ENCODE data around the gene HTR3E. TPM values are rescaled to one million over a fixed set of nuclear protein-coding genes. Genes with fewer than 3 reads are reported as not detected.
"Not testable (repeated sequence)": the region's sequence is repeated elsewhere in the genome, so short reads cannot be mapped to it uniquely, and the experiment has no call there.

The HTR3E gene, protein sequence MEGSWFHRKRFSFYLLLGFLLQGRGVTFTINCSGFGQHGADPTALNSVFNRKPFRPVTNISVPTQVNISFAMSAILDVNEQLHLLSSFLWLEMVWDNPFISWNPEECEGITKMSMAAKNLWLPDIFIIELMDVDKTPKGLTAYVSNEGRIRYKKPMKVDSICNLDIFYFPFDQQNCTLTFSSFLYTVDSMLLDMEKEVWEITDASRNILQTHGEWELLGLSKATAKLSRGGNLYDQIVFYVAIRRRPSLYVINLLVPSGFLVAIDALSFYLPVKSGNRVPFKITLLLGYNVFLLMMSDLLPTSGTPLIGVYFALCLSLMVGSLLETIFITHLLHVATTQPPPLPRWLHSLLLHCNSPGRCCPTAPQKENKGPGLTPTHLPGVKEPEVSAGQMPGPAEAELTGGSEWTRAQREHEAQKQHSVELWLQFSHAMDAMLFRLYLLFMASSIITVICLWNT
- total RNA-seq: not detected

DNA sequence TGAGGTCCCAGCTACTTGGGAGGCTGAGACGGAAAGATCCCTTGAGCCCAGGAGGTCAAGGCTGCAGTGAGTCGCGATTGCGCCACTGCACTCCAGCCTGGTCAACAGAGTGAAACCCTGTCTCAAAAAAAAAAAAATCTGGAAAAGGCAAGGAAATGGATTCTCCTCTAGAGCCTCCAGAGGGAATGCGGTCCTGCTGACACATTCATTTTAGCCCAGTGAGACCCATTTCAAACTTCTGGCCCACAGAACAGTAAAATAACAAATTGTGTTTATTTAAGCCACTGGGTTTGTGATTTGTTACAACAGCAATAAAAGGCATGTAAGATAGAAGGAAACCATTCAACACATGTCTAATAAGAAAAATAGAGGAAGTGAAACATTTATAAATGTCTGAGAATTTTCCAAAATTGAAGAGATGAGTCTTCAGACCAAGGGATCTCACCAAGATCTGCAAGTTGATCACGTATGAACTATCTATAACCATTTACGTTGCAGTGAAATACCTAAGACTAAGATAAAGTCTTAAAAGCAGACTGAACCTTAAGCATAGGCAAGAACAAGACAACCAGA is at the start of gene HTR3E:
Gene HTR3E, plus strand, starts transcription at position 254 of the 573 bp plus-strand sequence. CDS start 466 bp downstream, outside the sequence.
- no peak within 1 kb of the TSS for H3K27ac Mint-ChIP-seq
- CTCF ChIA-PET: interaction anchor here (1.2 kb wide), 1 partner anchor 201 kb away, joined by 3 read pairs; no protein-coding TSS in a partner anchor
- DNase-seq (no peak), ATAC-seq (no peak)
- H3K4me3 Mint-ChIP-seq: no peak within 1 kb of the TSS
- peaks cover 5% of the 10 kb centered on the region for H3K27me3 Mint-ChIP-seq (ENCODE audit: low read depth)
- no peaks in the 10 kb centered on the region for H3K4me1 Mint-ChIP-seq (ENCODE audit: low read depth)
- peaks cover 9% of the 10 kb centered on the region for H3K9me3 Mint-ChIP-seq (ENCODE audit: insufficient read depth)
- H3K36me3 Mint-ChIP-seq (ENCODE audit: low read depth): peaks cover 2% of the 10 kb centered on the region
- POLR2A ChIA-PET: no interaction called here

DNA sequence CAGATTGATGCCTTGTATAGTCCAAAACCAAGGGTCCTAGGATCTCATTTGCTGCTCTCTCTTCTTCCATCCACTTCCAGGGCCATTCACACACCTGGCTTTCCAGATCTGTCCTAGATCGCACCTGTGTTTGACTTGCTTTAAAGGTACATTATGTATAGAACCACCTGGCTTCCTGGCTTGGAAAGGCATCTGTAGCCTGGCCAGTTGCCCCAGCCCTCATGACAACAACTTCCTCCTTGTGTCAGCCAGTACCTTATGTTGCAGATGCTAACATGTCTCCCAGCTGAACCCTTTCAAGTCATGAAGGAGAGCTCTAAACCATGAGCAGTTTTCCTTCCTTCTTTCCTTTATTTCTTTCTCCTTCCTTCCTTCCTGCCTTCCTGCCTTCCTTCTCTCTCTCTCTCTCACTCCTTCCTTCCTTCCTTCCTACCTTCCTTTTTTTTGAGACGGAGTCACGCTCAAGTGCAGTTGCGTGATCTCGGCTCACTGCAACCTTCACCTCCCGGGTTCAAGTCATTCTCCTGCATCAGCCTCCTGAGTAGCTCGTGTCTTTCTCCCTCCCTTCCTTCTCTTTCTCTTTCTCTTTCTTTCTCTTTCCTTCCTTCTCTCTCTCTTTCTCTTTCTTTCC is 46.5 kb upstream of the HTR3E start:
- ChIA-PET POLR2A (no interaction called here), CTCF (no interaction called here)
- no peaks in the 10 kb centered on the region for H3K4me1 Mint-ChIP-seq (ENCODE audit: low read depth)
- no peaks in the 10 kb centered on the region for H3K9me3 Mint-ChIP-seq (ENCODE audit: insufficient read depth)
- no peak for DNase-seq
- no peaks in the 10 kb centered on the region for H3K36me3 Mint-ChIP-seq (ENCODE audit: low read depth)
- no peak overlapping the region for H3K27ac Mint-ChIP-seq
- H3K27me3 Mint-ChIP-seq (ENCODE audit: low read depth): peaks cover 7% of the 10 kb centered on the region
- H3K4me3 Mint-ChIP-seq: no peak overlapping the region
- no peak for ATAC-seq

DNA sequence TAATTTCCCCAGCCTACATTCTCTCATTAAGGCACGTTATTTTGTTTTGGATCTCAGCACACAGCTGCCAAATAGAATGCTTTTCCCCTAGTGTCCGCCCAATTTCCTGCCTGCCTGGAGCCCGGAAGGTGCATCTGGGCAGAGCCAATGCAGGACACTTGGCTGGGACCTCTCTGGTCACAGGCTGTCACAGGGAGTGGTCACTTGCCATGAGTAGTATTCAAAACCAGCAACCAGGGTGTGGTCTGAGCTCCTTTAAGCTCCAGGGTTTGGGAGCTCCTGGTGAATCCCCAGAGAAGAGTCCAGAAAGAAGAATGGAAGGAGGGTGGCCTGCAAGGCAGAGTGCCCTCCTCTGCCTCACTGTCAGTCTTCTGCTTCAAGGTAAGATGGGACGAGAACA is 44.1 kb upstream of the HTR3E start, which contains the start of gene HTR3C:
Gene HTR3C, plus strand, starts transcription at position 281 of the 400 bp plus-strand sequence. Its CDS starts 34 bp downstream, at position 315.
- CTCF ChIA-PET: no interaction called here
- POLR2A ChIA-PET: no interaction called here
- no peak within 1 kb of the TSS for H3K27ac Mint-ChIP-seq
- no peaks in the 10 kb centered on the region for H3K36me3 Mint-ChIP-seq (ENCODE audit: low read depth)
- ATAC-seq (no peak), DNase-seq (no peak)
- H3K4me1 Mint-ChIP-seq (ENCODE audit: low read depth): no peaks in the 10 kb centered on the region
- H3K9me3 Mint-ChIP-seq (ENCODE audit: insufficient read depth): no peaks in the 10 kb centered on the region
- H3K27me3 Mint-ChIP-seq (ENCODE audit: low read depth): peaks cover 7% of the 10 kb centered on the region
- H3K4me3 Mint-ChIP-seq: no peak within 1 kb of the TSS

DNA sequence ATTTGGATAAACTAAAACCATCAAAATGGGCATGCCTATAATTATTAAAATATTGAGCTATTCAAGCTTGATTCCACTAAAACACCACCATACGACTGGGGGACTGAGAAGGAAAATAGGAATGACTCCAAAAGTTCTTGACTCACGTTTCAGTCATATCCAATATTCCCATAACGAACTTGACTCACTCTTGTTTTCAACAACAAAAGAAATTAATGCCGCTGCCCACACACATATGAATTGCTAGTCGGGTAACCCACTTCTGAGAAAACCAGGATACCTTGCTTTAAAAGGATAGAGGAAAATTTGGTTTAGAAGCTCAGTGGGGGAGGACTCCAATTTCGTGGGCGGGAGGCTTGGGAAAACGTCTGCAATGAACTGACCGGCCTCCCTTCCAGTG is 38.8 kb upstream of the HTR3E start:
- H3K27ac Mint-ChIP-seq: no peak overlapping the region
- POLR2A ChIA-PET: no interaction called here

DNA sequence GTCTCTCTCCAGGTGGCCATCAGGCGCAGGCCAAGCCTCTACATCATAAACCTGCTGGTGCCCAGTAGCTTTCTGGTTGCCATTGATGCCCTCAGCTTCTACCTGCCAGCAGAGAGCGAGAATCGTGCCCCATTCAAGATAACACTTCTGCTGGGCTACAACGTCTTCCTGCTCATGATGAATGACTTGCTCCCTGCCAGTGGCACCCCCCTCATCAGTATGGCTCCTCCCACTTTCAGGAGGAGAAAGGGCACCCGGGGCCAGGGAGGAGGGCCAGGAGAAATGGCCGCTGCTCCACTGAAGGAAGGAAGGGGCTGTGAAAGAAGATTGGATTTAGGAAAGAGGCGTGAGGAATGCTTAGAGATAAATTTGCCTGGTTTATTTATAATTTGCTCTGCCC is 37.4 kb upstream of the HTR3E start:
- Mint-ChIP-seq H3K4me3 (no peak overlapping the region), H3K4me1 (ENCODE audit: low read depth) (no peaks in the 10 kb centered on the region), H3K27ac (no peak overlapping the region), H3K36me3 (ENCODE audit: low read depth) (no peaks in the 10 kb centered on the region), H3K27me3 (ENCODE audit: low read depth) (peaks cover 3% of the 10 kb centered on the region), H3K9me3 (ENCODE audit: insufficient read depth) (no peaks in the 10 kb centered on the region)
- POLR2A ChIA-PET: no interaction called here
- CTCF ChIA-PET: no interaction called here
- ATAC-seq (no peak), DNase-seq (no peak)

More for the DNA sequence above, 38.8 kb upstream of the HTR3E start:
- DNase-seq (no peak), ATAC-seq (no peak)
- Mint-ChIP-seq H3K4me1 (ENCODE audit: low read depth) (no peaks in the 10 kb centered on the region), H3K36me3 (ENCODE audit: low read depth) (no peaks in the 10 kb centered on the region), H3K27me3 (ENCODE audit: low read depth) (peaks cover 3% of the 10 kb centered on the region), H3K9me3 (ENCODE audit: insufficient read depth) (no peaks in the 10 kb centered on the region), H3K4me3 (no peak overlapping the region)
- CTCF ChIA-PET: interaction anchor here (1.5 kb wide), 1 partner anchor 162 kb away, joined by 3 read pairs; no protein-coding TSS in a partner anchor

DNA sequence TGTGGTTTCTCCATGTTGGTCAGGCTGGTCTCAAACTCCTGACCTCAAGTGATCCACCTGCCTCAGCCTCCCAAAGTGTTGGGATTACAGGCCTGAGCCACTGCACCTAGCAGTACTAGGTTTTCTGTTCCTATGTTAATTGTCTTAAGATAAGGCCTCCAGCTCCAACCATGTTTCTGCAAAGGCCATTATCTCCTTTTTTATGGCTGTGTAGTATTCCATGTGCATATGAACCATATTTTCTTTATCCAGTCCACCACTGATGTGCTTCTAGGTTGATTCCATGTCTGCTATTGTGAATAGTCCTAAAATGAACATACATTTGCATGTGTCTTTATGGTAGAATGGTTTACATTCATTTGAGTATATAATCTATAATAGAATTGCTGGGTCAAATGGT is 34.2 kb upstream of the HTR3E start:
- Mint-ChIP-seq H3K4me1 (ENCODE audit: low read depth) (no peaks in the 10 kb centered on the region), H3K27me3 (ENCODE audit: low read depth) (peaks cover 3% of the 10 kb centered on the region), H3K4me3 (no peak overlapping the region), H3K36me3 (ENCODE audit: low read depth) (no peaks in the 10 kb centered on the region), H3K9me3 (ENCODE audit: insufficient read depth) (no peaks in the 10 kb centered on the region), H3K27ac (no peak overlapping the region)
- POLR2A ChIA-PET: no interaction called here
- CTCF ChIA-PET: no interaction called here
- DNase-seq: no peak
- ATAC-seq: no peak

DNA sequence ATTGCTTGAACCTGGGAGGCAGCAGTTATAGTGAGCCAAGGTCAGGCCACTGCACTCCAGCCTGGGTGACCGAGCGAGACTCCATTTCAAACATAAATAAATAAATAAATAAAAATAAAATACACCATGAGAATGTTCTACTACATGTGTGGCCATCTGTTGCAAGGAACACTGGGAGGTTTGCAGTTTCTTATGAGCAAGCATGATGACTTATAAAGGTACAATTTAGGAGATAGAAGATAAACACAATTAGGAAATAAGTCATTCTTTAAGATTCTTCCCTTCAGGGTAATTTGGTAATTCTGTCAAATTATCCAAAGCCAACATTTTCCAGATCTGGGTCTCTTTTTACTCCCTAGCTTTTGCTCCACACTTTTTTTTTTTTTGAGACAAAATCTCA is 30.7 kb upstream of the HTR3E start:
- no peak overlapping the region for H3K27ac Mint-ChIP-seq
- H3K4me3 Mint-ChIP-seq: no peak overlapping the region
- H3K27me3 Mint-ChIP-seq (ENCODE audit: low read depth): peaks cover 3% of the 10 kb centered on the region
- POLR2A ChIA-PET: no interaction called here
- no peak for DNase-seq
- no peaks in the 10 kb centered on the region for H3K36me3 Mint-ChIP-seq (ENCODE audit: low read depth)
- no peaks in the 10 kb centered on the region for H3K9me3 Mint-ChIP-seq (ENCODE audit: insufficient read depth)
- no peak for ATAC-seq
- H3K4me1 Mint-ChIP-seq (ENCODE audit: low read depth): no peaks in the 10 kb centered on the region
- CTCF ChIA-PET: no interaction called here

DNA sequence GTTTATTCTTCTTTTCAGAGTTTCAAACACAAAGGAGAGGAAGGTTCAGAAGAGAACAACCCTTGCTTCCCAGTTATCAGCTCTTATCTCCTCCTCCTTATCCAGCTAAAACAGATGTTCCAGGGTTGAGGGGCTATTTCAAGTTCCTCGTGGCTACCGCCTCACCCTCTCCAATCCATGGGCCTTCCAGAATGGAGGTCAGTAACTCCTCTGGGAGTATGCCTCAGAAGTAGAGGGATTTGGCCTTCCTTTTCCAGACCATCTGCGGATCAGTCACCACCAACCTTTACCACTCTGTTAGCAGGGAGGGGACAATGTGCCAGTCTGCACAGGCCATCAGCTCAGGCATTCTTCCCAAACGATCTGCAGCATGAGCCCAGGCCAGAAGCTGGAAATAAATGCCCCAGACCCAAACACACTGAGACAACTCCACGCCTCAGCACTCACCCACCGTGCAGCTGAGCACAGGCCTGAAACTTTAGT is 29.2 kb upstream of the HTR3E start:
- POLR2A ChIA-PET: no interaction called here
- no peak overlapping the region for H3K27ac Mint-ChIP-seq
- no peak overlapping the region for H3K4me3 Mint-ChIP-seq
- H3K4me1 Mint-ChIP-seq (ENCODE audit: low read depth): no peaks in the 10 kb centered on the region
- ATAC-seq (no peak), DNase-seq (no peak)
- peaks cover 6% of the 10 kb centered on the region for H3K27me3 Mint-ChIP-seq (ENCODE audit: low read depth)
- H3K36me3 Mint-ChIP-seq (ENCODE audit: low read depth): no peaks in the 10 kb centered on the region
- CTCF ChIA-PET: no interaction called here
- no peaks in the 10 kb centered on the region for H3K9me3 Mint-ChIP-seq (ENCODE audit: insufficient read depth)

DNA sequence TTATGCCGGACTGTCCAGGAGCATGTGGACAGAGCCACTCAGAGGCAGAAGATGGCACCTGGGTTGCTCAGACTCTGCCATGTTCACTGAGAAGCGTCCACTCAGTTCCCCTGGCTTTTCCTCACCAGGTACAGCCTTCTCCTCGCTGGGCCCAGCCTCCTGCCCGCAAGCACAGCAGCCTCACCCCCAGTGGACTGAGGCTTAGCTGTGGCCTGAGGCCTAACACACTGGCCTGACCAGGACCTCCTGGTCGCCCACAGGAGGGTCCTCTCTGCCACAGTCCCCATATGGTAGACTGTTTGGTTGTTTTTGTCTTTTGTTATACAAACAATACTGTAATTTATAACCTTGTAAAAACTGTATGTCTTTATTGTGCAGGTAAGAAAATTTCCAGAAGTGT is 28.5 kb upstream of the HTR3E start:
- CTCF ChIA-PET: no interaction called here
- H3K27me3 Mint-ChIP-seq (ENCODE audit: low read depth): peaks cover 6% of the 10 kb centered on the region
- no peaks in the 10 kb centered on the region for H3K9me3 Mint-ChIP-seq (ENCODE audit: insufficient read depth)
- no peak overlapping the region for H3K27ac Mint-ChIP-seq
- ATAC-seq (no peak), DNase-seq (no peak)
- POLR2A ChIA-PET: interaction anchor here (0.7 kb wide), 1 partner anchor 1854 kb away, joined by 3 read pairs; no protein-coding TSS in a partner anchor
- H3K4me1 Mint-ChIP-seq (ENCODE audit: low read depth): no peaks in the 10 kb centered on the region
- no peak overlapping the region for H3K4me3 Mint-ChIP-seq
- H3K36me3 Mint-ChIP-seq (ENCODE audit: low read depth): no peaks in the 10 kb centered on the region

DNA sequence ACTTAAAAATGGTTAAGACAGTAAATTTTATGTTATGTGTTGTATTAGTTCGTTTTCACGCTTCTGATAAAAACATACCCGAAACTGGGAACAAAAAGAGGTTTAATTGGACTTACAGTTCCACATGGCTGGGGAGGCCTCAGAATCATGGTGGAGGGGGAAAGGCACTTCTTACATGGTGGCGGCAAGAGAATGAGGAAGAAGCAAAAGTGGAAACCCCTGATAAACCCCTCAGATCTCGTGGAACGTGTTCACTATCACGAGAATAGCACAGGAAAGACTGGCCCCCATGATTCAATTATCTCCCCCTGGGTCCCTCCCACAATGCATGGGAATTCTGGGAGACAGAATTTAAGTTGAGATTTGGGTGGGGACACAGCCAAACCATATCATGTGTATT is 25.7 kb upstream of the HTR3E start:
- not testable (repeated sequence) for ATAC-seq, H3K4me3 Mint-ChIP-seq
- POLR2A ChIA-PET: interaction anchor here (0.6 kb wide), 1 partner anchor 54 kb away, joined by 3 read pairs; no protein-coding TSS in a partner anchor

DNA sequence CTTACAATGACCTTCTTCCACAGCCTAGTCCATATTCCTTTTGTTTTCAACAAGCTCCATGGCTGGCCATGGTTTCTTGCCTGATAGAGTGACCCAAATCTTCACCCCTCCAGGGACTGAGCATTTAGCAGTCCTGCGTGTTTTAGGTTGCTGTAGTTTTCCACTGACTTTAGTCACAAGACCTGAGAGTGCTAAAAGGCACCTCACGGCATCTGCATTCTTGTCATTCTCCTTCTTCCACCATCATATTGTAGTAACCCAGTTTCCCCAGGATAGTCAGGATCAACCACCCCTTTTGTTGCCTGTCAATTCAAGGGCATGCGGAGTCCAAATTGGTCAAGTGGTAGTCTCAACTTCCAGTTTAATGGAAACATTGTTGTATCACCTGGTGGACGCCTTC is 23.2 kb upstream of the HTR3E start:
- no peaks in the 10 kb centered on the region for H3K36me3 Mint-ChIP-seq (ENCODE audit: low read depth)
- no peaks in the 10 kb centered on the region for H3K4me1 Mint-ChIP-seq (ENCODE audit: low read depth)
- CTCF ChIA-PET: no interaction called here
- H3K27me3 Mint-ChIP-seq (ENCODE audit: low read depth): peaks cover 11% of the 10 kb centered on the region
- H3K27ac Mint-ChIP-seq: no peak overlapping the region
- POLR2A ChIA-PET: interaction anchor here (0.7 kb wide), 1 partner anchor 225 kb away, joined by 4 read pairs; no protein-coding TSS in a partner anchor
- H3K9me3 Mint-ChIP-seq (ENCODE audit: insufficient read depth): no peaks in the 10 kb centered on the region
- DNase-seq (no peak), ATAC-seq (no peak)
- H3K4me3 Mint-ChIP-seq: no peak overlapping the region

More for the DNA sequence above, 25.7 kb upstream of the HTR3E start:
- H3K27ac Mint-ChIP-seq; H3K9me3 Mint-ChIP-seq (ENCODE audit: insufficient read depth); H3K4me1 Mint-ChIP-seq (ENCODE audit: low read depth); H3K36me3 Mint-ChIP-seq (ENCODE audit: low read depth); H3K27me3 Mint-ChIP-seq (ENCODE audit: low read depth); CTCF ChIA-PET; DNase-seq: not testable (repeated sequence)

DNA sequence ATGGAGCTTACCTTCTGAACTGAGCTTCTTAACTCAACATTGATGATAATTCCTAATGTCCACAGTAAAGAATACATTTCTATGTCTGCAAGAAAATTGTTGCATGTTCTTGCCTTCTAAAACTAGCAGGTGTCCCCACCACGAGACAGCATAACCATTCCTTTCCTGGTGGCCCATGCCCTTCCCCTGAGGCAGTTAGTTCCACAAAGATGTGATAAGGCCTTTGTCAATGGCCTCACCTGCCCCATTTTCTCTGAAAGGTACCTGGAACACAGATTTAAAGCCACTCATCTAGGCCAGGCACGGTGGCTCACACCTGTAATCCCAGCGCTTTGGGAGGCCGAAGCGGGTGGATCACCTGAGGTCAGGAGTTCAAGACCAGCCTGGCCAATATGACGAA is 21.0 kb upstream of the HTR3E start:
- Mint-ChIP-seq H3K27ac (no peak overlapping the region), H3K4me3 (no peak overlapping the region), H3K36me3 (ENCODE audit: low read depth) (no peaks in the 10 kb centered on the region), H3K4me1 (ENCODE audit: low read depth) (no peaks in the 10 kb centered on the region), H3K9me3 (ENCODE audit: insufficient read depth) (no peaks in the 10 kb centered on the region), H3K27me3 (ENCODE audit: low read depth) (peaks cover 11% of the 10 kb centered on the region)
- CTCF ChIA-PET: no interaction called here
- POLR2A ChIA-PET: interaction anchor here (0.7 kb wide), 1 partner anchor 41 kb away, joined by 3 read pairs; no protein-coding TSS in a partner anchor
- DNase-seq (no peak), ATAC-seq (no peak)
